HG03025 (cell line): ENCODE measurements around the gene ANKMY1.

Experiments
- ATAC-seq: cut with Tn5 transposase; IDR thresholded peaks from one replicate; pipeline ENCODE4 v1.9.1; 2021; ENCODE audit warnings: mild to moderate bottlenecking, moderate library complexity; ENCODE audit not compliant: unreplicated experiment, low FRiP score

Gene ANKMY1

DNA sequence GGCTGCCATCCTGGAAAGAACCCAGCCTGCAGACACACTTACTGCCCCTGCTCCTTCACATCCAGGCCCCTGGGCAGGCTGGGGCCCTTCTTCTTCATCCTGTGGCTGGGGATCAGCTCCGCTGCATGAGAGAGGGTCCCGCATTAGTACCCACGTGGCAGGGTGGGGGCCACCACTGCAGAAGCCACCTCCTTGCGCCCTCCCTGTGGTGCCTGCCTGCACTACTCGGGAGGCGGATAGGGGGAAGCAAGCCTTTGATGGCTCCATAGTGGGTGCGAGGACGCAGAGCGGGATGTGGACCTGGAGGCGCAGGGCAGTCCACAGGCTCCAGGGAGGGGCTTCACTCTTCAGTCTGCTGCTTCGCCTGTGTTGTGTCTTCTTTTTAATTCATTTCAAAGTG, 75.6 kb downstream of the ANKMY1 start:
- ATAC-seq, result no peak

GRCh38 chr2:240481720-240482119, 76.1 kb downstream of the ANKMY1 start:
- no peak for ATAC-seq

- ATAC-seq, result no peak
Observed at GRCh38 chr2:240480834-240481623, 76.8 kb downstream of the ANKMY1 start.

- ATAC-seq, result no peak
Observed at GRCh38 chr2:240479111-240479501, 78.7 kb downstream of the ANKMY1 start.

- ATAC-seq, result no peak
Observed at GRCh38 chr2:240478346-240479110, 79.3 kb downstream of the ANKMY1 start.

- ATAC-seq, result no peak
Observed at GRCh38 chr2:240477916-240478315, 79.9 kb downstream of the ANKMY1 start.

DNA sequence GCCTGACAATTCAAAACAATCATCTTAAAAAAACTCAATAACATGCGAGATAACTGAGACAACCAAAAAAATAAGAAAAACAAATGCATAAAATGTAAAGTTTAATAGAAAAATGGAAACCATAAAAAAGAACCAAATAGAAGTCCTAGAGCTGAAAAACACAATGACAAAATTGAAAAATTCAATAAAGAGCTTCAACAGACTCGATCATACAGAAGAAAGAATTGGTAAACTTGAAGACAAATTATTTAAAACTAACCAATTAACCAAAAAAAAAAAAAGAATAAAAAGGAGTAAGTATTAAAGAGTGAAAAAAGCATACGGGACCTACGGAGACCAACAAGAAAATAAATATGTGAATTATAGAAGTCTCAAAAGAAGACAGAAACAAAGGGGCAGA, 84.6 kb downstream of the ANKMY1 start:
- no peak for ATAC-seq

GRCh38 chr2:240472078-240472790, 85.6 kb downstream of the ANKMY1 start:
- no peak for ATAC-seq

- no peak for ATAC-seq
Observed at GRCh38 chr2:240469740-240470139, 88.0 kb downstream of the ANKMY1 start.

- no peak for ATAC-seq
Observed at GRCh38 chr2:240469239-240469636, 88.5 kb downstream of the ANKMY1 start.

DNA sequence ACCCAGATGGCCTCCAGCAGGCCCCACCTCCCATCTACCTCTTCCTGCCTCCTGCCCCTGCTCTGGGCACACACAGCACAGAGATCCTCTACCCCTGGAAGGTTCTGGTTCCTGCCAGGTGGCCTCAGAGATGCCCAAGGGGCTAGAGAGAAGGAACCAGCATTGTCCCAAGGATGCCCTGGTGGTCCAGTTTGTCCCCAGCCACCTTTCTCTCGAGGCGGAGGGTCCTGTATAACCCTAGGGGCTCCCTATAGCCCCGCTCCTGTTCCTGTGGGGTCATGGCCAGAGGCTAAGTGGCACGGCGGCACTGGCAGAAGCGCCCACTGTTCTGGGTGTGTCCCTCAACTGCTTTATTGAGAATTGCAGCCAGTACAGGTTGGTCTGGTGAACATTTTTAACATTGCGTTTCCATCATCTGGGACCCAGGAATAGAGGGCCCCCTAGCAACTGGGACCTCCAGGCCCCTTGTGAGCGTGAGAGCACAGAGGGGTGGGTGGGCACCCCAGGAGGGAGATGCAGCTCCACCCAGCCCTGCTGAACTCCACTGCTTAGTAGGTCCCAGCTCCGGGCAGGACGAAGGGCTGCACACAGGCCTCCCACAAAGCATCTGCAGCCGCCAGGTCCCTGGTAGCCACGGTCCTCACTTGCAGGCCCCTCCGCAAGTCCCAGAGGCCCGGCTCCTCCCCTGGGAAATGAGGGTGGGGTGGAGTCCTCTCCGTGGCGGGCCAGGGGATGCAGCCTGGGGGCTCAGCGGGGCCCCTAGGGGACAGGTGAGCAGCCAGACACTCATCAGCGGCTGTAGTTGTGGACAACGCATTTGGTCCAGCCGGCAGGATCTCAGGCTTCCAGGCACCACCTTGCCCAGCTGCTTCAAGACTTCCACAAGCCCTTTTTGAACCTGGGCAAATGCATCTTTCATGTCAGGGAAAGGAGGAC, 89.2 kb downstream of the ANKMY1 start:
- no peak for ATAC-seq

DNA sequence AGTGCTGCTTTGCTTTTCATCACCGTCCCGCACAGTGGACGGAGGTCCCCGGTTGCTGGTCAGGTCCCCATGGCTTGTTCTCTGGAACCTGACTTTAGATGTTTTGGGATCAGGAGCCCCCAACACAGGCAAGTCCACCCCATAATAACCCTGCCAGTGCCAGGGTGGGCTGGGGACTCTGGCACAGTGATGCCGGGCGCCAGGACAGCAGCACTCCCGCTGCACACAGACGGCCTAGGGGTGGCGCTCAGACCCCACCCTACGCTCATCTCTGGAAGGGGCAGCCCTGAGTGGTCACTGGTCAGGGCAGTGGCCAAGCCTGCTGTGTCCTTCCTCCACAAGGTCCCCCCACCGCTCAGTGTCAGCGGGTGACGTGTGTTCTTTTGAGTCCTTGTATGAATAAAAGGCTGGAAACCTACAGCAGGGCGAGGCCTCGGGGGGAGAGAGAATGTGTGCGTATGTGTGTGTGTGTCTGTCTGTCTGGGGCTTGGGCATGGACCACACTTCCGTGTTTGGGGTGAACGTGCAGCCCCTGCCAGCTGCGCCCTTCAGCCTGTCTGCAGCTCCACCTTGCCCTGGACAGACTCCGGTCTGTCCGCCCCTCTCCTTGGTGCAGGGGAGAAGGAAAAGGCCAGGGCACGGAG, 90.0 kb downstream of the ANKMY1 start:
- ATAC-seq, result no peak

DNA sequence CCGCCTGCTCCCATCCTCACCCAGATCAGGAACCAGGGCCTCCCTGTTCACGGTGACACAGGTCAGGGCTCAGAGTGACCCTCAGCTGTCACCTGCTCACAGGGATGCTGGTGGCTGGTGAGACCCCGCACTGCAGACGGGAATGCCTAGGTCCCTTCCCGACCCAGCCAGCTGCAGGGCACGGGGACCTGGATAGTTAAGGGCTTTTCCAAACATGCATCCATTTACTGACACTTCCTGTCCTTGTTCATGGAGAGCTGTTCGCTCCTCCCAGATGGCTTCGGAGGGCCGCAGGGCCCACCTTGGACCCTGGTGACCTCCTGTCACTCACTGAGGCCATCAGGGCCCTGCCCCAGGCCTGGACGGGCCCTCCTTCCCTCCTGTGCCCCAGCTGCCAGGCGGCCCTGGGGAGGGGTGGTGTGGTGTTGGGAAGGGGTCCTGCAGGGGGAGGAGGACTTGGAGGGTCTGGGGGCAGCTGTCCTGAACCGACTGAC, 90.6 kb downstream of the ANKMY1 start:
- ATAC-seq, result no peak

- ATAC-seq, result no peak
Observed at GRCh38 chr2:240466579-240467148, 91.1 kb downstream of the ANKMY1 start.

DNA sequence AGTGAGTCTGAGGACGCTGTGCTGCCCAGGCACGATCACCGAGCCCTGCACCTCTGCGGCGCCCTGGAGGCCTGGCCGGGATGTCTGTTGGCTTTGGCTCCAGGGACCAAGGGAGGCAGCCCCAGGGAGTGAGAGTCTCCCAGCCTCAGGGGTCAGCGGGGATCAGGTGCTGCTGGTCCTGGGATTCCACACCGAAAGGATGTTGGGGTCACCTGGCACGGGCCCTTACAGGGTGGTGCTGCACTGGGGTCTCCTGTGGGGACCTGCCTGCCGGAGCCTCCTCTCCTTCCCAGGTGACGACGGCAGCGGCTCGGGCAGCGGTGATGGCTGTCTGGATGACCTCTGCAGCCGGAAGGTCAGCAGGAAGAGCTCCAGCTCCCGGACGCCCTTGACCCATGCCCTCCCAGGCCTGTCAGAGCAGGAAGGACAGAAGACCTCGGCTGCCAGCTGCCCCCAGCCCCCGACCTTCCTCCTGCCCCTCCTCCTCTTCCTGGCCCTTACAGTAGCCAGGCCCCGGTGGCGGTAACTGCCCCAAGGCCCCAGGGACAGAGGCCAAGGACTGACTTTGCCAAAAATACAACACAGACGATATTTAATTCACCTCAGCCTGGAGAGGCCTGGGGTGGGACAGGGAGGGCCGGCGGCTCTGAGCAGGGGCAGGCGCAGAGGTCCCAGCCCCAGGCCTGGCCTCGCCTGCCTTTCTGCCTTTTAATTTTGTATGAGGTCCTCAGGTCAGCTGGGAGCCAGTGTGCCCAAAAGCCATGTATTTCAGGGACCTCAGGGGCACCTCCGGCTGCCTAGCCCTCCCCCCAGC, 91.8 kb downstream of the ANKMY1 start:
- ATAC-seq, result no peak

DNA sequence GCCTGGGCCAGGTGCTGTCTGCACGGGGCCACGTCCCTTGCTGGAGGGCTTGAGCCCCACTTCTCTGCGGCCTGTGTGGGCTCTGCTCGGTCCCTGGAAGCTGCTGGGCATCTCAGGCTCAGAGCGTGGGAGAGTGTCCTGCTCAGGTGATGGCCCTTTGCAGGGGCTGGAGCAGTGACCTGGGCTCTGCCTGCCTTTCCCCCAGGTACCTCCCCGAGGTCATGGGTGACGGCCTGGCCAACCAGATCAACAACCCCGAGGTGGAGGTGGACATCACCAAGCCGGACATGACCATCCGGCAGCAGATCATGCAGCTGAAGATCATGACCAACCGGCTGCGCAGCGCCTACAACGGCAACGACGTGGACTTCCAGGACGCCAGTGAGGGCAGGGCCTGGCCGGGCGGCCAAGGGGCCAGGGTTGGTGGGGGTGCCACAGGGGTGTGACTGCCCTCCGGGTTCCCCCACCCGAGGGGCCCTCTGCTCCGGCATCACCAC, 92.5 kb downstream of the ANKMY1 start:
- no peak for ATAC-seq

DNA sequence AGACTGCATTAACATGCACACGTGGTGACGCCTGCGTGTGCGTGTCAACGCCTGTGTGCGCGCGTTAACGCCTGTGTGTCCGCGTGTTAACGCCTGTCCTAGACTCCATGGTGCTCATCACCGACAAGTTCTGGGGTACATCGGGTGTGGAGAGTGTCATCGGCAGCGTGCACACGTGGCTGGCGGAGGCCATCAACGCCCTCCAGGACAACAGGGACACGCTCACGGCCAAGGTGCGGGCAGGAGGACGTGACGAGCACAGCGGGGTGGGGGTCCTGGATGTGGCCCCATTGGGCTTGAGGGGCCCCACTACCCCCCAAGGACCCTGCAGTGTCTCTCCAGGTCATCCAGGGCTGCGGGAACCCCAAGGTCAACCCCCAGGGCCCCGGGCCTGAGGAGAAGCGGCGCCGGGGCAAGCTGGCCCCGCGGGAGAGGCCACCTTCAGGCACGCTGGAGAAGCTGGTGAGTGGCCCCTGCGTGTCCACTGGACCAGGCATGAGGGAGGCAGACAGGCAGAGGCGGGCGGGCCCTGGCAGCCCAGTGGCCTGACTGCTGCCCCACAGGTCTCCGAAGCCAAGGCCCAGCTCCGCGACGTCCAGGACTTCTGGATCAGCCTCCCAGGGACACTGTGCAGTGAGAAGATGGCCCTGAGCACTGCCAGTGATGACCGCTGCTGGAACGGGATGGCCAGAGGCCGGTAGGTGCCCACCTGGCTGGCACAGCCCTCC, 93.1 kb downstream of the ANKMY1 start:
- no peak for ATAC-seq
